ENCODE measurements around the gene RETREG1.

DNA sequence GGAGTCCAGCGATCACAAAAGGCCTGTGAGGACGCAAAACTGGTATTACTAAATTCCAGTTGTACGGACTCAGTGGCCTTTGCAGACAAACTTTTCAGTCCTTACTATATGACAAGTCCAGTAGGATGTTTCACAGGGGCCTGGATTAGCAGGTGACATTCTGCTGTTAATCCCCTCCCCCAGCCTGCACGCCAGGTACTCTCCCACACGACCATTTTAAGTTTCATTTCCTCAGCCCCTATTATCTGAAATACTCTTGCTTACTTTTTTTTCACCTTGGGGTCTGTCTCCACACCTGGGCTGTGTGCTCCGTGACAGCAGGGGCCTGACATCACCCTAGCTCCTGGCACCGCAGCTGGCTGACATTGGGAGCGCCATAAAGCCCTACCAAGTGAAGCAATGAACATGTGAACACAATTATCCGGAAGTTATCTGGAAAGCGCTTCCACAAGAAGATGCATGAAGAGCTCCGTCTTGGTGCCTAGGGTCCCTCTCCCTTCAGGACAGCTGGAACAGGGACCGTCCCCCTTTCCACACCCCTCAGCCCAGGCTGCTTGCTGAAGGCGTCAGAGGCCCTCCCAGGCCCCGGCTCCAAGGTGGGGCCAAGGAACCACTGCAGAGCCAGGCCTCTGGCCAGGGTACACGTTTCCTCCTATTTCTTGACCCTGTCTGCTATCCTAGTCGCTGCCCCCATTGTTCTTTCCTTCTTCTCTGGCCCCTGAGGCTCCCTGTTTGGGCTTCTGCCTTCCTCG is 111.5 kb downstream of the RETREG1 start:
- TF ChIP-seq, protein P1, sequence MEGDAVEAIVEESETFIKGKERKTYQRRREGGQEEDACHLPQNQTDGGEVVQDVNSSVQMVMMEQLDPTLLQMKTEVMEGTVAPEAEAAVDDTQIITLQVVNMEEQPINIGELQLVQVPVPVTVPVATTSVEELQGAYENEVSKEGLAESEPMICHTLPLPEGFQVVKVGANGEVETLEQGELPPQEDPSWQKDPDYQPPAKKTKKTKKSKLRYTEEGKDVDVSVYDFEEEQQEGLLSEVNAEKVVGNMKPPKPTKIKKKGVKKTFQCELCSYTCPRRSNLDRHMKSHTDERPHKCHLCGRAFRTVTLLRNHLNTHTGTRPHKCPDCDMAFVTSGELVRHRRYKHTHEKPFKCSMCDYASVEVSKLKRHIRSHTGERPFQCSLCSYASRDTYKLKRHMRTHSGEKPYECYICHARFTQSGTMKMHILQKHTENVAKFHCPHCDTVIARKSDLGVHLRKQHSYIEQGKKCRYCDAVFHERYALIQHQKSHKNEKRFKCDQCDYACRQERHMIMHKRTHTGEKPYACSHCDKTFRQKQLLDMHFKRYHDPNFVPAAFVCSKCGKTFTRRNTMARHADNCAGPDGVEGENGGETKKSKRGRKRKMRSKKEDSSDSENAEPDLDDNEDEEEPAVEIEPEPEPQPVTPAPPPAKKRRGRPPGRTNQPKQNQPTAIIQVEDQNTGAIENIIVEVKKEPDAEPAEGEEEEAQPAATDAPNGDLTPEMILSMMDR (conservative IDR thresholded peaks at IDR 0.05; ENCODE audit: low read length), result no peak
- TF ChIP-seq EZH2phosphoT487 (IDR thresholded peaks at IDR 0.05; ENCODE audit: borderline replicate concordance), result no peak
